A549 (cell line): ENCODE measurements around the gene GRID2.

ENCODE experiments used
- CEBPB ChIP-seq, 2 experiments: fragments of >200 bp in 1 of 2; sonication (Bioruptor Twin) in 1 of 2; formaldehyde crosslinking in 1 of 2; IDR thresholded peaks; 2 replicates each; pipeline ENCODE4 v1.6.1; 2012 to 2016
- CTCF ChIP-seq: fragments of >200 bp; sonication (Bioruptor Twin); formaldehyde crosslinking; IDR thresholded peaks from 3 replicates; pipeline ENCODE4 v1.5.1; 2016
- EP300 ChIP-seq, 2 experiments: fragments of >200 bp; sonication (Bioruptor Twin); formaldehyde crosslinking; IDR thresholded peaks; 2 replicates in 1 of 2; 3 replicates in 1 of 2; pipeline ENCODE4 v1.6.1; 2016 to 2017
- KDM1A ChIP-seq: fragments of 200-600 bp; sonication (generic); IDR thresholded peaks from 2 replicates; pipeline ENCODE4 v1.6.1; 2016; ENCODE audit warnings: low read depth, mild to moderate bottlenecking
- MAFK ChIP-seq: fragments of 450-650 bp; IDR thresholded peaks from 2 replicates; pipeline ENCODE4 v1.6.1; 2014; ENCODE audit not compliant: partially characterized antibody
- MAX ChIP-seq: IDR thresholded peaks from 2 replicates; pipeline ENCODE4 v1.6.1; 2012
- MYC ChIP-seq: IDR thresholded peaks from 2 replicates; pipeline ENCODE4 v1.6.1; 2012; ENCODE audit warnings: mild to moderate bottlenecking, inconsistent platforms, low read length, improper control_type of control experiment, borderline replicate concordance
- RAD21 ChIP-seq, 2 experiments: fragments of >200 bp in 1 of 2; sonication (Bioruptor Twin) in 1 of 2; formaldehyde crosslinking in 1 of 2; IDR thresholded peaks in 1 of 2; conservative IDR thresholded peaks in 1 of 2; 2 replicates in 1 of 2; 3 replicates in 1 of 2; pipeline ENCODE4 v1.6.1; 2012 to 2018; ENCODE audit warnings: inconsistent platforms in 1 of 2
- ZNF302 ChIP-seq: fragments of 250-450 bp; sonication (Bioruptor Pico); IDR thresholded peaks from 2 replicates; pipeline ENCODE4 v1.9.0; 2021; ENCODE audit warnings: inconsistent platforms, mild to moderate bottlenecking, moderate library complexity
- TF ChIP-seq, protein P1 (sequence below): IDR thresholded peaks from 2 replicates; pipeline ENCODE4 v1.6.1; 2012; ENCODE audit warnings: low read depth, borderline replicate concordance

DNA sequence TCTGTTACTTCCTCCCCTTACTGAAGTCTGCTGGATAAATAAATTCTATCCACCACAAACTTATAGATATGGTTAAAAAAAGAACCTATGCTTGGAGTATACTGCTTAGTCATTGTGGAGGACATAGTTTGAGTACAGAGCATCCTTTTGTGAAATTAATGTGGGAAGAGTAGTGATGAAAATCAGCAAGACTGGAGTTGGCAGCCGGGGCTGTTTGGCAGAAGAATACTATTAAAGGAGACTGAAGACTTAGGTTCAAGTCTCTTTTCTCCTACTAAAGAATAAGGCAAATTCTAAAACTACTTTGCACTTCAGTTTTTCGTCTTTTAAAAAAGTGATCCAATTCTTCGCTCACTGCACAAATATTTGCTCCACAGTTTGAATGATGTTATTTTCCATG lies 1198.2 kb downstream of the GRID2 start:
- TF ChIP-seq MAX (no peak), CTCF (no peak), EP300 (IDR thresholded peaks at IDR 0.05) (no peak), CEBPB (IDR thresholded peaks at IDR 0.05) (no peak), ZNF302 (CRISPR knock-in tag) (no peak), KDM1A (no peak), RAD21 (conservative IDR thresholded peaks at IDR 0.05 in 1 of 2, IDR thresholded peaks at IDR 0.05 in 1 of 2) (no peak), MYC (no peak), MAFK (no peak)
- TF ChIP-seq, protein P1, sequence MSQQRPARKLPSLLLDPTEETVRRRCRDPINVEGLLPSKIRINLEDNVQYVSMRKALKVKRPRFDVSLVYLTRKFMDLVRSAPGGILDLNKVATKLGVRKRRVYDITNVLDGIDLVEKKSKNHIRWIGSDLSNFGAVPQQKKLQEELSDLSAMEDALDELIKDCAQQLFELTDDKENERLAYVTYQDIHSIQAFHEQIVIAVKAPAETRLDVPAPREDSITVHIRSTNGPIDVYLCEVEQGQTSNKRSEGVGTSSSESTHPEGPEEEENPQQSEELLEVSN: no peak
